AG04450 (cell line): ENCODE measurements around the gene HOXB7. TPM values are rescaled to one million over a fixed set of nuclear protein-coding genes. Genes with fewer than 3 reads are reported as not detected.

ENCODE experiments used
- CTCF ChIA-PET: fragments of 300-600, 350-600 bp; formaldehyde crosslinking; extraction: SDS; loops from one replicate; lab custom pipeline; 2022; ENCODE audit warnings: antibody characterized with exemption, inconsistent platforms; lab: Charles Lee
- POLR2A ChIA-PET: fragments of 350-600 bp; formaldehyde crosslinking; extraction: SDS; loops from one replicate; lab custom pipeline; 2021; ENCODE audit warnings: antibody characterized with exemption, inconsistent platforms; lab: Yijun Ruan, JAX
- DNase-seq: peaks from one replicate; pipeline ENCODE4 v3.0.0-alpha.2; 2011; ENCODE audit warnings: low read depth, low spot score
- H3K27ac ChIP-seq: one replicate; pipeline ENCODE4 v1.5.1; 2012; ENCODE audit warnings: low read depth, low read length, control low read depth
- H3K27me3 ChIP-seq: one replicate; pipeline ENCODE4 v1.6.0; 2012; ENCODE audit warnings: low read length; ENCODE audit not compliant: control insufficient read depth, insufficient read depth
- H3K4me3 ChIP-seq: 2 replicates; pipeline ENCODE4 v1.5.1; 2011; ENCODE audit warnings: mild to moderate bottlenecking, low read depth, low read length, control low read depth
- H3K9me3 ChIP-seq: 2 replicates; pipeline ENCODE4 v1.5.1; 2012; ENCODE audit warnings: low read length; ENCODE audit not compliant: control insufficient read depth, insufficient read depth
- polyA plus RNA-seq: library from polyadenylated mRNA; depleted of rRNA; stranded (reverse); fragments of >200 nt; gene quantifications from 2 replicates; pipeline ENCODE4 v1.2.3, GENCODE V29; 2011
- TF ChIP-seq, protein P1 (sequence below): IDR thresholded peaks from 2 replicates; pipeline ENCODE4 v1.5.1; 2011; ENCODE audit warnings: low read depth, low read length, control low read depth, inconsistent platforms

HOXB7 gene
- polyA plus RNA-seq, 1 experiment = 11.3 TPM

DNA sequence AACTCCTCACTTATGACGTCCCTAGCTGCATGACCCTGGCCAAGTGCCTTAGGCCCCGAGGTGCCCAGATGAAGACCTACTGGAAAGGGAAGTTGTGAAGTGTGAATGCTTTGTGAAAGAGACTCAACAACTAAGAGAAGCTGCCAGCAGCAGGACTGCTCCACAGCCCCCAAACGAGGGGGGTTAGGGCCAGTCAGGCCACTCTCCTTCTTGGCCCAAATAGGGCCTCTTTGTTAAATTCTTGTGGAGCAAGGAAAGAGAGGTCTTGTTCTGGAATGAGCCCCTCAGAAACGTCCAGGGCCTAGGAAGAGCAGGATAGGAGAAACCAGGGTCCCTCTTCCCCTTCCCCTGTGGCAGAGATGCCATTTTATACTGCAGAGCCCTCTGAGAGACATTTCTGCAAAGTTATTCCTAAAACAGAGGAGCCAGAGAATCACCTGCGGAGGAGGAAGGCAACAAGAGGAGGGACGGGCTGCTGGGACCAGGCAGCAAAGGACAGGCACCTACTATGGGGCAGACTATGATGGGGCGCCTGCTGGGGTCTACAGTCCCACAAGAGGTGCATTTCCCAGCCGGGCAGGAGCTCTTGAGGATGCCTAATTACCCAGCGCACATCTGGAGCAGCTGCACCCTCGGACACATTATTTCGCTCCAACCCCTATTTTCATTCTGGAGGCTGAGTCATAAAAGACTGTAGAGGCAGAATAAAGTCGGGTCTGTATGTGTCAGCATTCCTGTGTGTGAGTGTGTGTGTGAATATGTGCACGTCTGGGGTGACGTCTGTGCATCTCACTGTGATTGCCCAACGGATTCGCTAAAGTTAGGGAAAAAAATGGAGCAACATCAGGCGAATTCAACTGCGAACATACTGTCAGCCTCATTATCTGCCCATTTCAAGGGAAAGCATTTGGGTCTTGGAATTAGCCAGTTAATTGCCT lies 26.8 kb upstream of the HOXB7 start:
- TF ChIP-seq, protein P1, sequence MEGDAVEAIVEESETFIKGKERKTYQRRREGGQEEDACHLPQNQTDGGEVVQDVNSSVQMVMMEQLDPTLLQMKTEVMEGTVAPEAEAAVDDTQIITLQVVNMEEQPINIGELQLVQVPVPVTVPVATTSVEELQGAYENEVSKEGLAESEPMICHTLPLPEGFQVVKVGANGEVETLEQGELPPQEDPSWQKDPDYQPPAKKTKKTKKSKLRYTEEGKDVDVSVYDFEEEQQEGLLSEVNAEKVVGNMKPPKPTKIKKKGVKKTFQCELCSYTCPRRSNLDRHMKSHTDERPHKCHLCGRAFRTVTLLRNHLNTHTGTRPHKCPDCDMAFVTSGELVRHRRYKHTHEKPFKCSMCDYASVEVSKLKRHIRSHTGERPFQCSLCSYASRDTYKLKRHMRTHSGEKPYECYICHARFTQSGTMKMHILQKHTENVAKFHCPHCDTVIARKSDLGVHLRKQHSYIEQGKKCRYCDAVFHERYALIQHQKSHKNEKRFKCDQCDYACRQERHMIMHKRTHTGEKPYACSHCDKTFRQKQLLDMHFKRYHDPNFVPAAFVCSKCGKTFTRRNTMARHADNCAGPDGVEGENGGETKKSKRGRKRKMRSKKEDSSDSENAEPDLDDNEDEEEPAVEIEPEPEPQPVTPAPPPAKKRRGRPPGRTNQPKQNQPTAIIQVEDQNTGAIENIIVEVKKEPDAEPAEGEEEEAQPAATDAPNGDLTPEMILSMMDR = no peak
- H3K9me3 ChIP-seq = peaks cover 21% of the 10 kb centered on the region; the same call in 1 of the 2 replicates
- no peak overlapping the region for H3K27ac ChIP-seq
- POLR2A ChIA-PET = no interaction called here
- H3K4me3 ChIP-seq = no peak overlapping the region
- DNase-seq = peak; percentile 30
- CTCF ChIA-PET = interaction anchor here (1.2 to 1.9 kb wide), 4 partner anchors 10 to 41 kb away, joined by 4 to 8 read pairs (median 6); no protein-coding TSS in a partner anchor
- peaks cover 97% of the 10 kb centered on the region for H3K27me3 ChIP-seq

DNA sequence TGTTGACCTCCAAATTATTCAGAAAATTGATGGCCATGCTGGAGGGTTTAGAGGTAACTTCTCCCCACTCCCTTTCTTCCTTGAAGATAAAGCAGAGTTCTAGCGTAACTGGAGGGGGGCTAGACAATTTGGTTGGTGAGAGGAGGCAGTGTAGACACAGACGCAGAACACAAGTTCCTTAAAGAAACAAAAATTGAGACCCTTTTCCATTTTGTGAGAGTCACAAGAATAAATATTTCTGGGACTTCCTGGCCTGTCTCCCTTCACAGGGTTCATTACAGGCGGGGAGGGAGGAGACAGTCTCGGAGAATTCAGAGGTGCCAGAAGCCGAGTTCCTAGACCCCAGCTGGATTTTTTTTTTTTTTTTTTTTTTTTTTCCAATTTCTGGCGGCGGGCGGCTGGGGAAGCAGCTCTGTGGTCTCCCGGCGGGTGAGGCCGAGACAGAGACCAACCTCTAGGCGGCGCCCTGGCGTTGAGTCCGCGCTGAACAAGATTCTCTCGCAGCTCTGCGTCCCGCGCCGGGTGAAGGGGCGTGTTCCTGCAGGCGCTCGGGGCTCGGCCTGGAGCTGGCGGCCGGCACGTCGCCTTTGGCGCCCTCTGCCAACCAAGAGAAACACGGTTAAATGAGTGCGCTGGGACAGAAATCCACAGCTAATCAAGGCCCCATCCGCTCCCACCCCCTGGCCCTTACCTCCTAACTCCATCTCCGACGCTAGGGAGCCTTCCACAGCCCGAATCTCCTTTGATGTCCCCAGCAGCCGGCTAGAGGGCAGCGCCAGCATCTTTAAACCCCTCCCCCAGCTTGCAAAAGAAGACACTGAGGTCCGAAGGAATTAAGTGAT lies 25.6 kb upstream of the HOXB7 start:
- no peak for DNase-seq
- ChIA-PET CTCF (interaction anchor here (0.5 to 1.9 kb wide), 36 partner anchors 9 to 794 kb away, joined by 3 to 11 read pairs (median 4); partner anchors contain the start of gene HOXB9), POLR2A (interaction anchor here (0.6 kb wide), 1 partner anchor 182 kb away, joined by 6 read pairs; no protein-coding TSS in a partner anchor)
- peaks cover 9% of the 10 kb centered on the region; the same call in 1 of the 2 replicates for H3K9me3 ChIP-seq
- H3K27me3 ChIP-seq = peaks cover 97% of the 10 kb centered on the region
- no peak overlapping the region for H3K4me3 ChIP-seq
- no peak overlapping the region for H3K27ac ChIP-seq
- TF ChIP-seq, protein P1 = peak; percentile 57

GRCh38 chr17:48634493-48635208 lies 23.8 kb upstream of the HOXB7 start:
- CTCF ChIA-PET = no interaction called here
- DNase-seq = no peak
- no peak overlapping the region for H3K4me3 ChIP-seq
- H3K27me3 ChIP-seq = peaks cover 97% of the 10 kb centered on the region
- H3K27ac ChIP-seq = no peak overlapping the region
- TF ChIP-seq, protein P1 = no peak
- POLR2A ChIA-PET = no interaction called here
- H3K9me3 ChIP-seq = peaks cover 9% of the 10 kb centered on the region; the same call in 1 of the 2 replicates

DNA sequence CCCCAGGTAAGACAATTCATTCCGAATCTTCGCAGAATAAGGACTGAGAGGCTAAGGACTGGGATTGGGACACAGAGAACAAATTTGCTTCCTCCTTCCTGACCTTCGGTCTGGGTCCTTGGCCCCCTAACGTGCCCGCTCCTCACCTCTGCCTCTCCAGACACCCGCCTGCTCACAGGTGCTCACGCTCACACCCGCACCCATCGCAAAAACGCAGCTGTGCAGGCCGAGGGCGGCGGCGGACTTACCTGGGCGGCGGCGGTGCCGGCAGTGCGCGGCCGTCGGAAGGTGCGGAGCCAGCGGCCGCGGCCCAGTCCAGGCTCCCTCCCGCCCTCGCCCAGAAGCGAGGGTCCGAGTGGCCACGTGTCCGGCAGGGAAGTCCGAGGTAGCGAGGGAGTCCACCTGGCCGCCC lies 22.5 kb upstream of the HOXB7 start:
- peaks cover 98% of the 10 kb centered on the region for H3K27me3 ChIP-seq
- TF ChIP-seq, protein P1 = no peak
- ChIA-PET POLR2A (interaction anchor here (0.7 kb wide), 1 partner anchor 76 kb away, joined by 3 read pairs; no protein-coding TSS in a partner anchor), CTCF (interaction anchor here (1.6 kb wide), 1 partner anchor 325 kb away, joined by 4 read pairs; no protein-coding TSS in a partner anchor)
- no peak overlapping the region for H3K27ac ChIP-seq
- H3K9me3 ChIP-seq = peaks cover 13% of the 10 kb centered on the region; the same call in 1 of the 2 replicates
- no peak overlapping the region for H3K4me3 ChIP-seq
- no peak for DNase-seq
